Glutamatergic neuron (in vitro differentiated cells): ENCODE data around the gene SCP2D1. TPM values are rescaled to one million over a fixed set of nuclear protein-coding genes. Genes with fewer than 3 reads are reported as not detected.

Experiments
- DNase-seq: peaks from one replicate; pipeline ENCODE4 v3.0.0; 2022
- H3K27ac Mint-ChIP-seq: one replicate; pipeline ENCODE4 v1.8.0; 2020; ENCODE audit warnings: mild to moderate bottlenecking, mixed read lengths, inconsistent platforms; ENCODE audit not compliant: unreplicated experiment
- H3K27me3 Mint-ChIP-seq: one replicate; pipeline ENCODE4 v1.8.0; 2020; ENCODE audit warnings: mild to moderate bottlenecking, moderate library complexity, mixed read lengths, inconsistent platforms; ENCODE audit not compliant: unreplicated experiment
- H3K36me3 Mint-ChIP-seq: one replicate; pipeline ENCODE4 v1.8.0; 2020; ENCODE audit warnings: mild to moderate bottlenecking, mixed read lengths, inconsistent platforms; ENCODE audit not compliant: unreplicated experiment
- H3K4me1 Mint-ChIP-seq: one replicate; pipeline ENCODE4 v1.8.0; 2020; ENCODE audit warnings: mild to moderate bottlenecking, low read depth, mixed read lengths, inconsistent platforms; ENCODE audit not compliant: unreplicated experiment
- H3K4me3 Mint-ChIP-seq: one replicate; pipeline ENCODE4 v1.8.0; 2020; ENCODE audit warnings: mild to moderate bottlenecking, mixed read lengths, inconsistent platforms; ENCODE audit not compliant: unreplicated experiment
- H3K9me3 Mint-ChIP-seq: one replicate; pipeline ENCODE4 v1.8.0; 2020; ENCODE audit warnings: mild to moderate bottlenecking, moderate library complexity, mixed read lengths, inconsistent platforms; ENCODE audit not compliant: unreplicated experiment
- total RNA-seq: library from RNA; stranded (reverse); fragmentation: NEBNext Ultra II Directional; extraction: Animal tissue kit (Norgen Biotek cat#: 25700); gene quantifications from one replicate; pipeline ENCODE4 v1.2.1, GENCODE V29; 2021; ENCODE audit not compliant: unreplicated experiment
- TF ChIP-seq, protein P1 (sequence below): fragments of 200-600 bp; sonication (generic); IDR thresholded peaks from one replicate; pipeline ENCODE4 v1.5.0; 2021; ENCODE audit not compliant: partially characterized antibody, unreplicated experiment

Gene SCP2D1
- total RNA-seq, 1 donor from 2014 or later, result not detected

- Mint-ChIP-seq H3K4me1 (peaks cover 9% of the 10 kb centered on the region), H3K36me3 (peaks cover 4% of the 10 kb centered on the region), H3K27ac (no peak overlapping the region), H3K27me3 (peaks cover 4% of the 10 kb centered on the region), H3K9me3 (no peaks in the 10 kb centered on the region), H3K4me3 (no peak overlapping the region)
- TF ChIP-seq, protein P1, sequence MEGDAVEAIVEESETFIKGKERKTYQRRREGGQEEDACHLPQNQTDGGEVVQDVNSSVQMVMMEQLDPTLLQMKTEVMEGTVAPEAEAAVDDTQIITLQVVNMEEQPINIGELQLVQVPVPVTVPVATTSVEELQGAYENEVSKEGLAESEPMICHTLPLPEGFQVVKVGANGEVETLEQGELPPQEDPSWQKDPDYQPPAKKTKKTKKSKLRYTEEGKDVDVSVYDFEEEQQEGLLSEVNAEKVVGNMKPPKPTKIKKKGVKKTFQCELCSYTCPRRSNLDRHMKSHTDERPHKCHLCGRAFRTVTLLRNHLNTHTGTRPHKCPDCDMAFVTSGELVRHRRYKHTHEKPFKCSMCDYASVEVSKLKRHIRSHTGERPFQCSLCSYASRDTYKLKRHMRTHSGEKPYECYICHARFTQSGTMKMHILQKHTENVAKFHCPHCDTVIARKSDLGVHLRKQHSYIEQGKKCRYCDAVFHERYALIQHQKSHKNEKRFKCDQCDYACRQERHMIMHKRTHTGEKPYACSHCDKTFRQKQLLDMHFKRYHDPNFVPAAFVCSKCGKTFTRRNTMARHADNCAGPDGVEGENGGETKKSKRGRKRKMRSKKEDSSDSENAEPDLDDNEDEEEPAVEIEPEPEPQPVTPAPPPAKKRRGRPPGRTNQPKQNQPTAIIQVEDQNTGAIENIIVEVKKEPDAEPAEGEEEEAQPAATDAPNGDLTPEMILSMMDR, result no peak
- no peak for DNase-seq
Measured at GRCh38 chr20:18796282-18796833, 17.2 kb upstream of the SCP2D1 start.

DNA sequence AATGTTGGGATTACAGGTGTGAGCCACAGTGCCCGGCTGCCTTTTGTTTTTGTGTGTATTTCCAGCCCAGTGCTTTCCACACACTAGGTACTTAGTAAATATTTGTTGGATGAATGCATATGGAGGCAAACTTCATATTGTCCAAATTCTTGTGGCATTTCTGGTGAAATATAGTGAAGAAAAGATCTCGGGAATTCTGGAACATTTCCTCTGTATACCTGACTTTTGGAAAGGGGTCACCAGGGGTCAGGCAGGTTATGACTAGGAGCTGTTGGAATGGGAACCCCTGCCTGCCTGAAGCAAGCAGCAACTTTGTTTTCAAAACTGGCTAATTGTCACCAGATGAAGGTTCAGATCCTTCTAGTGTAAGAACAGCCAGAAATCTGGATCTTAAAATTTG is 12.1 kb upstream of the SCP2D1 start:
- Mint-ChIP-seq H3K4me1 (no peaks in the 10 kb centered on the region), H3K27me3 (no peaks in the 10 kb centered on the region), H3K27ac (no peak overlapping the region), H3K9me3 (no peaks in the 10 kb centered on the region), H3K36me3 (peaks cover 2% of the 10 kb centered on the region), H3K4me3 (no peak overlapping the region)
- TF ChIP-seq, protein P1, result no peak
- no peak for DNase-seq

DNA sequence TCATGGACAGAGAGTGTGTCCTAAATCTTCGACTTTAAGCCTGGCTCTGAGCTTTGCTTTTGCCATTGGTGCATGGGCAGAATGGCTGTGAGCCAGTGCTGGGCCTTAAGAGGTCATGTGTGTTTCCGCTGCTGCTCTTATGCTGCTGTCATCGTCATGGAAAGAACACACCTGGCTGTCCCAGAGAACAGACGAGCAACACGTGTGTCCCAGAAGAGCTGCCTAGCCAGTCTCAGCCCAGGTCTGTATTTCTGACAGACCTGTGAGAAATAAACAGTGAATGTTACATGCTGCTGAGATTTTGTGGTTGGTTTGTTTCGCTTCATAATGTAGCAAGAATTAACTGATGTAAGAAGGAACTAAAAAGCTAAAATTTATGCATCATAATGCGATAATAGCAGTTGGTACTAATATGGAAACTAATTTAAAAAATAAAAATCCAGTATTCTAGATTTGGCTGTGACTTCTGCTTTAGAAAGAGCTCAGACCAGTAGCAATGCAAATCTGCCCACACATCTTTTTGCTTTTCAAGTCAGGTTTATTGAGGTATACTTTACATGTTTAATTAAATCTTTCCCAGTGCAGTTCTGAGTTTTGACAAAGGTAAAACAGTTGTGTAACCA is 11.5 kb upstream of the SCP2D1 start:
- no peaks in the 10 kb centered on the region for H3K27me3 Mint-ChIP-seq
- TF ChIP-seq, protein P1, result no peak
- H3K27ac Mint-ChIP-seq, result no peak overlapping the region

DNA sequence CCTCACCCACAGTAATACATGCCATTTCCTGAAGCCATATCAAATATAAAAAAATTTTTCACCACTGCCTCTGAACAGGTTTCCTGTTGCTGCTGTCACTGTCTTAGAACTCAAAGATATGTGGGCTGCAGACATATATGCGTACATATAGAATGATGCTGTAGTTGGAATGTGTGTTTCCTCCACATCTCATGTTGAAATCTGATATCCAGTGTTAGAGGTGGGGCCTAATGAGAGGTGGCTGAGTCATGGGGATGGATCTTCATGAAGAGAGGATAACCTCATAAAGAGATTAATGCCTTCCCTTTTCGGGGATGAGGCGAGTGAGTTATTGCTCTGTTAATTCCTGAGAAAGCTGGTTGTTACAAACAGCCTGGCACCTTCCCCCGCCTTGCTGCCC is 7.7 kb upstream of the SCP2D1 start:
- H3K9me3 Mint-ChIP-seq, result peaks cover 2% of the 10 kb centered on the region
- H3K4me1 Mint-ChIP-seq, result no peaks in the 10 kb centered on the region
- no peak overlapping the region for H3K27ac Mint-ChIP-seq
- H3K4me3 Mint-ChIP-seq, result no peak overlapping the region
- DNase-seq, result no peak
- TF ChIP-seq, protein P1, result no peak
- no peaks in the 10 kb centered on the region for H3K27me3 Mint-ChIP-seq
- no peaks in the 10 kb centered on the region for H3K36me3 Mint-ChIP-seq

More for the DNA sequence above, 11.5 kb upstream of the SCP2D1 start:
- Mint-ChIP-seq H3K9me3 (no peaks in the 10 kb centered on the region), H3K4me1 (no peaks in the 10 kb centered on the region), H3K36me3 (no peaks in the 10 kb centered on the region), H3K4me3 (no peak overlapping the region)
- DNase-seq, result no peak

DNA sequence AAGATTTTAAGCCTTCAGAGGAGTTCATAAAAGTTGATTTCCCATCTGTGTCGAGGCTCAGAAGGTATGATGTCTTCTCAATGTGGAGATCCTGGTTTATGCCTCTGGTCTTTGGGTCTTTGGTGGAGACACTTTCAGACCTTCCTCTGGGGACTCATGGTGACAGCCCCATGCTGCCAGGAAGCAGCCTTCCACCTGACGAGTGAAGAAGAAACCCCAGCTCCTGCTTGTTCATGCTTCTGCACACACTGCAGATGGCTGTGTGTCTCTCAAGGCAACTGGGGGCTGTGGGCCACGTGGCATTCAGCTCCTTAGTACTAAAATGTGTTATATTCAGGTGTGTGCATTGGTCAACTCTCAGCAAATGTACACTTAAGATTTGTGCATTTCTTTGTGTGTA is 4.9 kb upstream of the SCP2D1 start:
- H3K9me3 Mint-ChIP-seq, result peaks cover 2% of the 10 kb centered on the region
- H3K4me3 Mint-ChIP-seq, result no peak overlapping the region
- no peak overlapping the region for H3K27ac Mint-ChIP-seq
- no peaks in the 10 kb centered on the region for H3K27me3 Mint-ChIP-seq
- H3K4me1 Mint-ChIP-seq, result no peaks in the 10 kb centered on the region
- H3K36me3 Mint-ChIP-seq, result no peaks in the 10 kb centered on the region
- TF ChIP-seq, protein P1, result no peak
- no peak for DNase-seq
